GM12892 (cell line): Measurements from ENCODE around the gene PAX6.

Experiments used
- DNase-seq: peaks from one replicate; pipeline ENCODE4 v3.0.0; 2011; ENCODE audit not compliant: insufficient read length
- FAIRE-seq: peaks from 2 replicates; lab custom pipeline; 2011; peaks lifted over from hg19 to GRCh38; lab: Jason Lieb, UNC
- POLR2A ChIP-seq: IDR thresholded peaks from 2 replicates; pipeline ENCODE4 v1.6.1; 2011; ENCODE audit warnings: low read depth, low read length, control low read depth
- POLR2AphosphoS5 ChIP-seq: IDR thresholded peaks from 2 replicates; pipeline ENCODE4 v1.6.1; 2011; ENCODE audit warnings: low read depth, low read length, control low read depth
- TAF1 ChIP-seq: IDR thresholded peaks from 2 replicates; pipeline ENCODE4 v1.6.1; 2011; ENCODE audit warnings: low read depth, mild to moderate bottlenecking, control low read depth, low read length, borderline replicate concordance

The PAX6 gene

GRCh38 chr11:31821766-31822165 is 10.6 kb upstream of the PAX6 start:
- no peak for TF ChIP-seq TAF1
- no peak for TF ChIP-seq POLR2AphosphoS5
- TF ChIP-seq POLR2A = no peak
- DNase-seq (no peak), FAIRE-seq (no peak)

GRCh38 chr11:31821235-31821764 is 10.2 kb upstream of the PAX6 start:
- no peak for DNase-seq

GRCh38 chr11:31820438-31820818 is 9.3 kb upstream of the PAX6 start:
- FAIRE-seq (no peak), DNase-seq (no peak)
- TF ChIP-seq POLR2A (no peak), POLR2AphosphoS5 (no peak), TAF1 (no peak)

More at GRCh38 chr11:31821235-31821764, 10.2 kb upstream of the PAX6 start:
- no peak for TF ChIP-seq POLR2AphosphoS5
- TF ChIP-seq POLR2A = no peak
- TF ChIP-seq TAF1 = no peak
- FAIRE-seq = no peak

- TF ChIP-seq POLR2AphosphoS5 (no peak), TAF1 (no peak), POLR2A (no peak)
- FAIRE-seq = no peak
- no peak for DNase-seq
These were observed 8.7 kb upstream of the PAX6 start for GRCh38 chr11:31819621-31820437.

GRCh38 chr11:31818874-31819331 is 7.8 kb upstream of the PAX6 start:
- FAIRE-seq (no peak), DNase-seq (no peak)
- TF ChIP-seq POLR2A = no peak
- TF ChIP-seq POLR2AphosphoS5 = no peak
- no peak for TF ChIP-seq TAF1

GRCh38 chr11:31818425-31818755 is 7.3 kb upstream of the PAX6 start:
- DNase-seq (no peak), FAIRE-seq (no peak)
- TF ChIP-seq POLR2A = no peak

- TF ChIP-seq TAF1 = no peak
- no peak for TF ChIP-seq POLR2AphosphoS5
- no peak for TF ChIP-seq POLR2A
- FAIRE-seq (no peak), DNase-seq (no peak)
These were observed 6.7 kb upstream of the PAX6 start for GRCh38 chr11:31817621-31818424.

GRCh38 chr11:31817054-31817620 is 6.0 kb upstream of the PAX6 start:
- DNase-seq (no peak), FAIRE-seq (peak; percentile 75)
- TF ChIP-seq POLR2AphosphoS5 (no peak), POLR2A (no peak), TAF1 (no peak)

GRCh38 chr11:31816468-31817053 is 5.4 kb upstream of the PAX6 start:
- TF ChIP-seq POLR2A (no peak), POLR2AphosphoS5 (no peak), TAF1 (no peak)
- FAIRE-seq = no peak
- no peak for DNase-seq

GRCh38 chr11:31815711-31816467 is 4.8 kb upstream of the PAX6 start:
- DNase-seq (no peak), FAIRE-seq (no peak)
- TF ChIP-seq TAF1 (no peak), POLR2A (no peak), POLR2AphosphoS5 (no peak)

- DNase-seq (no peak), FAIRE-seq (no peak)
- TF ChIP-seq POLR2AphosphoS5 (no peak), TAF1 (no peak), POLR2A (no peak)
These were observed 3.2 kb upstream of the PAX6 start for GRCh38 chr11:31814176-31814868.
